Mesendoderm (in vitro differentiated cells): Measurements from ENCODE around the gene STEAP3.

Experiments
- DNase-seq: peaks from one replicate; pipeline ENCODE4 v3.0.0; 2013
- H2AK5ac ChIP-seq: 2 replicates; pipeline ENCODE4 v1.6.1; 2013; ENCODE audit warnings: low read length, inconsistent platforms
- H2BK120ac ChIP-seq: 2 replicates; pipeline ENCODE4 v1.6.1; 2013; ENCODE audit warnings: low read depth, mild to moderate bottlenecking, low read length, moderate library complexity, mixed read lengths
- H2BK15ac ChIP-seq: replicated peaks from 2 replicates; pipeline ENCODE4 v1.6.1; 2013; ENCODE audit warnings: low read depth, mild to moderate bottlenecking, moderate library complexity
- H2BK5ac ChIP-seq: 2 replicates; pipeline ENCODE4 v1.6.1; 2013; ENCODE audit warnings: low read length, inconsistent platforms
- H3K18ac ChIP-seq: 2 replicates; pipeline ENCODE4 v1.6.1; 2013; ENCODE audit warnings: mild to moderate bottlenecking, low read length, mixed read lengths
- H3K23ac ChIP-seq: one replicate; pipeline ENCODE4 v1.6.1; 2013; ENCODE audit warnings: low read length
- H3K27ac ChIP-seq: 2 replicates; pipeline ENCODE4 v1.5.1; 2013; ENCODE audit warnings: low read depth, mild to moderate bottlenecking, inconsistent platforms, low read length, moderate library complexity
- H3K27me3 ChIP-seq: 2 replicates; pipeline ENCODE4 v1.6.1; 2013; ENCODE audit warnings: low read length, control low read depth, mild to moderate bottlenecking, inconsistent platforms; ENCODE audit not compliant: insufficient read depth, poor library complexity
- H3K36me3 ChIP-seq: 2 replicates; pipeline ENCODE4 v1.6.1; 2013; ENCODE audit warnings: low read length, inconsistent platforms; ENCODE audit not compliant: control insufficient read depth, insufficient read depth
- H3K4ac ChIP-seq: one replicate; pipeline ENCODE4 v1.6.1; 2013; ENCODE audit warnings: low read depth, mild to moderate bottlenecking, low read length, moderate library complexity
- H3K4me1 ChIP-seq: 2 replicates; pipeline ENCODE4 v1.6.1; 2013; ENCODE audit warnings: low read depth, low read length, inconsistent platforms; ENCODE audit not compliant: control insufficient read depth
- H3K4me2 ChIP-seq: 2 replicates; pipeline ENCODE4 v1.6.1; 2013; ENCODE audit warnings: low read length
- H3K4me3 ChIP-seq: 2 replicates; pipeline ENCODE4 v1.5.1; 2013; ENCODE audit warnings: mild to moderate bottlenecking, low read length
- H3K56ac ChIP-seq: one replicate; pipeline ENCODE4 v1.6.1; 2013; ENCODE audit warnings: low read length
- H3K79me1 ChIP-seq: 2 replicates; pipeline ENCODE4 v1.6.1; 2013; ENCODE audit warnings: low read length, inconsistent platforms
- H3K79me2 ChIP-seq: 2 replicates; pipeline ENCODE4 v1.6.1; 2013; ENCODE audit warnings: mild to moderate bottlenecking, low read length; ENCODE audit not compliant: control insufficient read depth, insufficient read depth
- H3K9ac ChIP-seq: 2 replicates; pipeline ENCODE4 v1.6.1; 2013; ENCODE audit warnings: low read length, inconsistent platforms
- H4K5ac ChIP-seq: one replicate; pipeline ENCODE4 v1.6.1; 2013; ENCODE audit warnings: low read length
- H4K8ac ChIP-seq: one replicate; pipeline ENCODE4 v1.6.1; 2013; ENCODE audit warnings: low read depth, mild to moderate bottlenecking, control low read depth, low read length, moderate library complexity
- WGBS: extraction: QIAGEN DNeasy Blood & Tissue Kit; methylation state at CpG from one replicate; pipeline ENCODE4 v1.1.7; 2013; ENCODE audit warnings: low lambda C conversion rate, missing lambda C conversion rate; ENCODE audit not compliant: insufficient coverage; ENCODE audit errors: extremely low coverage; 5-methylcytosine and 5-hydroxymethylcytosine counted together

The STEAP3 gene

DNA sequence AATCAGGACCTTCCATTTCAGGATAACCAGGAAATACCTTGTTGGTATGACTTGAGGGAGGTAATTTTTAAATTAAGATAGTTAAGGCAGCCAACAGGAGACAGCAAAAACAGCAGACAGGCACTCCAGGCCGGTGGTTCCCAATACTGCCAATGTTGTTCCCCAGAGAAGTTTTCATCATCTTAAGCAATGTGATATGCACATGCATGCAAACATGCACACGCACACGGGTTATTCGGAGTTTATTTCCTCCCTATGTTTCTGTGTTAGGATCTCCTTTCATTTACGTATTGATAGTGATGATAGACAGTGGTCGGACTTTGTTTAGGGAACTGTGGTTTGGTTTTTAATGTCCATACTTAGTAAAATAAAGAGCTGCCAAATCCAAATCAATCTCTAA, 55.3 kb downstream of the STEAP3 start:
- no peak overlapping the region for H4K8ac ChIP-seq
- no peak overlapping the region for H3K4me2 ChIP-seq
- no peak overlapping the region for H2BK15ac ChIP-seq
- no peaks in the 10 kb centered on the region for H3K79me2 ChIP-seq
- no peak overlapping the region for H3K9ac ChIP-seq
- H3K27me3 ChIP-seq = no peaks in the 10 kb centered on the region
- H2BK5ac ChIP-seq = no peak overlapping the region
- no peak overlapping the region for H2AK5ac ChIP-seq
- no peak overlapping the region for H3K27ac ChIP-seq
- no CpG with 5 or more reads among the region's 6 CpGs for WGBS
- H3K36me3 ChIP-seq = no peaks in the 10 kb centered on the region
- no peaks in the 10 kb centered on the region for H3K79me1 ChIP-seq
- H3K23ac ChIP-seq = no peak overlapping the region
- H3K56ac ChIP-seq = no peak overlapping the region
- H3K4me3 ChIP-seq = no peak overlapping the region
- no peak overlapping the region for H4K5ac ChIP-seq
- no peaks in the 10 kb centered on the region for H3K4me1 ChIP-seq
- no peak for DNase-seq
- H3K4ac ChIP-seq = no peak overlapping the region
- no peak overlapping the region for H2BK120ac ChIP-seq
- H3K18ac ChIP-seq = no peak overlapping the region

- no peaks in the 10 kb centered on the region for H3K36me3 ChIP-seq
- no peaks in the 10 kb centered on the region for H3K79me2 ChIP-seq
- H3K4me1 ChIP-seq = no peaks in the 10 kb centered on the region
- no peak overlapping the region for H2BK15ac ChIP-seq
- H3K79me1 ChIP-seq = no peaks in the 10 kb centered on the region
- H3K4me3 ChIP-seq = no peak overlapping the region
- no peak overlapping the region for H4K8ac ChIP-seq
- no peak overlapping the region for H4K5ac ChIP-seq
- H3K27ac ChIP-seq = no peak overlapping the region
- DNase-seq = no peak
- no peak overlapping the region for H2AK5ac ChIP-seq
- no peak overlapping the region for H2BK120ac ChIP-seq
- no peak overlapping the region for H3K23ac ChIP-seq
- no peak overlapping the region for H3K4me2 ChIP-seq
- no peak overlapping the region for H3K9ac ChIP-seq
- no peak overlapping the region for H2BK5ac ChIP-seq
- no peaks in the 10 kb centered on the region for H3K27me3 ChIP-seq
- H3K4ac ChIP-seq = no peak overlapping the region
- no CpG with 5 or more reads among the region's 6 CpGs for WGBS
- no peak overlapping the region for H3K18ac ChIP-seq
- no peak overlapping the region for H3K56ac ChIP-seq
These were observed 56.0 kb downstream of the STEAP3 start for GRCh38 chr2:119279666-119280065.

DNA sequence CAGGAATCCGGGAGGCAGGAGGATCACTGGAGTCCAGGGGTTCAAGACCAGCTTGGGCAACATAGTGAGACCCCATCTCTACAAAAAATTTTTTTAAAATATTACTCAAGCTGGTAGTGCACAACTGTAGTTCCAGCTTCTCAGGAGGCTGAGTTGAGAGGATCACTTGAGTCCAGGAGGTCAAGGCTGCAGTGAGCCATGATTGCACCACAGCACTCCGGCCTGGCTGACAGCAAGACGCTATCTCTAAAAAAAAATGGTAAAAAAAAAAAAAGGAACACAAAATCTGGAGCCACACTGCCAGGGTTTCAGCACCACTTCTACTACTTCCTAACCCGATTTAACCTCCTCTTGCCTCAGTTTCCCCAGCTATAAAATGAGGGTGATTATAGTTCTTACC, 57.0 kb downstream of the STEAP3 start:
- Histone ChIP-seq H2BK5ac (no peak overlapping the region), H3K4ac (no peak overlapping the region), H4K8ac (no peak overlapping the region), H3K4me2 (no peak overlapping the region), H3K79me1 (no peaks in the 10 kb centered on the region), H3K9ac (no peak overlapping the region), H3K27me3 (no peaks in the 10 kb centered on the region), H3K27ac (no peak overlapping the region), H3K36me3 (no peaks in the 10 kb centered on the region), H4K5ac (no peak overlapping the region), H3K4me3 (no peak overlapping the region), H2BK15ac (no peak overlapping the region), H3K4me1 (no peaks in the 10 kb centered on the region), H2AK5ac (no peak overlapping the region), H3K23ac (no peak overlapping the region), H3K56ac (no peak overlapping the region), H2BK120ac (no peak overlapping the region), H3K79me2 (no peaks in the 10 kb centered on the region), H3K18ac (no peak overlapping the region)
- no CpG with 5 or more reads among the region's 4 CpGs for WGBS
- DNase-seq = no peak

DNA sequence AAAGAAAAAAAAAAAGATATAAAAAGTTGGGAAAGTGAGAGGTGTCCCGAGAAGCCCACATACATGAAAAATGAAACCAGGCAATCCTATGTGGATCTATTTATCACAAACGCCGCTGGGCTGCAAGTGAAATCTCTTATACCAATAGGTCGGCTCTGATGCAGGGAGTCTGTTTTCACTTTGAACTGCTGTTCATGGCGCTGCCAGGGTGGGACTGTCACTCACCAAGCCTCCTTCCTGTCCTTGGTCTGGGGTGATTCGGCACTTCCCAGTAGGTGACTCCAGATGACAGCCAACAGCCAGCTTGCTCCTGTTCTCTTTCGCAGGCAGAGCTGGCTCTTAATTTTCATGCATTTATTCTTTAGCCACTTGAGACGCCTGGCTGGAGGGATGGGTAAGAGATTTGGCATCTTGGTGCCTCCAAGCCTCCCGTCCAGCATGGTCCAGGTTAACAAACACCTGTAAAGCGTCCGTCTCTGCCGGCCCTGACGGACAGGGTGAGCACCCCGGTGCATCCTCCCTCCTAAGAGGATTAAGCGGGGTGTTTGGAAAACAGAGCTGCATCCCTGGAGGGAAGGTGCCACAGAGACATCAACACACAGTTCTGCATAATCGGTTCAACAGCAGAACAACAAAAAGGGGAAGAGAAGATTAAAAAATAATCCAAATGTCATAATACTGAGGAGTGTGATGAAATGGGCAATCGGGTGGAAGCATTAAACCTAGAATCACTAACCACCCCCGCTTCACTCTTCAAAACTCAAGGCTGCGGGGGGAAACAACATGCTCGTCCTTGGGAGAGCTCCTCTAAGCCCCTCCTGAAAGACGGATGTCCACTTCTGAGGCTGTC, 58.7 kb downstream of the STEAP3 start:
- Histone ChIP-seq H3K27me3 (no peaks in the 10 kb centered on the region), H3K4me3 (no peak overlapping the region), H4K5ac (no peak overlapping the region), H2BK15ac (no peak overlapping the region), H3K18ac (no peak overlapping the region), H3K4ac (no peak overlapping the region), H2BK120ac (no peak overlapping the region), H3K27ac (no peak overlapping the region), H4K8ac (no peak overlapping the region), H2BK5ac (no peak overlapping the region), H3K23ac (no peak overlapping the region), H3K4me2 (no peak overlapping the region), H3K36me3 (no peaks in the 10 kb centered on the region), H3K56ac (no peak overlapping the region), H3K79me1 (no peaks in the 10 kb centered on the region), H2AK5ac (no peak overlapping the region), H3K4me1 (no peaks in the 10 kb centered on the region), H3K9ac (no peak overlapping the region), H3K79me2 (no peaks in the 10 kb centered on the region)
- WGBS = no CpG with 5 or more reads among the region's 21 CpGs
- no peak for DNase-seq

DNA sequence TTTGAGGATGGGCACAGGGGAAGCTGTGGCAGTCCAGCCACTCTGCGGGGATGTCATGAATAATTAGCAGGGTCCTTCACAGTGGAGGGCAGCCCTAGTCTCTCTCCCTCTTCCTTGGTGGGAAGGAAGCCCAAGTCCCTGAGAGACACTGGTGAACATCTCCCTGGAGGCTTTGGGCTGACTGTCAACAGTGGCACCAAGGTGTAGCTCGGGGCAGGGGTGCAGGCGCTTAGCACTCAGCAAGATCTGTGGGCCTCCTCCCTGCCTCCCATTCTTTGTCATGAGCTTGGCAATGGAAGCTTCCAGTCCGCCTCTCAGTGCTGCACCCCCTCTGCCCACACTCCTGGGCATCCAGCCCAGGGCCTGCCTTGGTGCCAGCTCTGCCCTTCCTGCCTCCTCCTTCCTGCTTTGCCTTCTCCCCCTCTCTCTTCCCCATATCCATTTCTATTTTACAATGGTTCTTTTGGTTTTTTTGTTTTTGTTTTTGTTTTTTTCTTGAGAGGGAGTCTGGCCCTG, 59.4 kb downstream of the STEAP3 start:
- Histone ChIP-seq H3K9ac (no peak overlapping the region), H3K4ac (no peak overlapping the region), H2AK5ac (no peak overlapping the region), H2BK120ac (no peak overlapping the region), H4K8ac (no peak overlapping the region), H3K4me3 (no peak overlapping the region), H3K27me3 (no peaks in the 10 kb centered on the region), H4K5ac (no peak overlapping the region), H3K56ac (no peak overlapping the region), H3K23ac (no peak overlapping the region), H3K4me1 (no peaks in the 10 kb centered on the region), H3K27ac (no peak overlapping the region), H3K79me2 (no peaks in the 10 kb centered on the region), H3K79me1 (no peaks in the 10 kb centered on the region), H3K18ac (no peak overlapping the region), H2BK15ac (no peak overlapping the region), H3K4me2 (no peak overlapping the region), H3K36me3 (no peaks in the 10 kb centered on the region), H2BK5ac (no peak overlapping the region)
- no CpG with 5 or more reads among the region's 4 CpGs for WGBS
- DNase-seq = no peak
